ENCODE measurements around the gene FZD2.
"Not testable (repeated sequence)": the region's sequence is repeated elsewhere in the genome, so short reads cannot be mapped to it uniquely, and the experiment has no call there.

FZD2 gene

DNA sequence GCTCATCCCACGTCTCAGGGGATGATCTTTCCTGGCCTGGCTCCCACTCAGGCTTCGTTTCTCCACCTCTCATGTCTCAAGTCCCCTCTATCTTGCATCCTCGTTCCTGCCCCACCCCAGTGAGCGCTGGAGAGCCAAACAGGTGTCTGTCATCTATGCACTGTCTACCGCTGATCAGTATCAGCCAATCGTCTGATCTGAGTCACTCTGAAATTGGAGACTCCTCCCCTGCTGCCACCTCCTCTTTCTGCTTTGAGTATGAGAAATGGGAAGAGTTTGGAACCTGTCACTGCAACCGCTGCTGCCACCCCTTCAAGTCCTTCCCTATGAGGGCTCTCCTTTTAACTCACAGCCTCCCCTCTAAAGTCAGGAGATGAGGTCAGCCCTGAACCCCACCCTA is 28.0 kb downstream of the FZD2 start:
- DNase-seq, result no peak

DNA sequence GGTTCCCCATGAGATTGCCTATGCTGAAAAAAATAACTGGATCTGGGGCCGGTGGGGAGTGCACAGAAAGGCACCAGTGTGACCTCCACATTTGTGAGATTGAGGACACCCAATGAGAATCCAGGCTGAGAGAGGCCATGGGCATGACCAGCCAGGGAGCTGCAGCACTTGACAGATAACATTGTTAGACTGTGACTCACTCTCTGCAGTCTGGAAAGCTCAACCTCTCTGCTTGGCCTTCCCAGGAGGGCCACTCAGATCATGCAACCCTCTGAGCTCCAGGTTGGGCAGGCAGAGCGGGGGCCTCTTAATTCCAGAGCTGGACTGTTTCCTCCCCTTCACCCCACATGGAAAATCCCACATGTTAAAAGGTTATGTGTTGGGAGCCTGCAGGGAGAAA is 30.1 kb downstream of the FZD2 start:
- no peak for DNase-seq

DNA sequence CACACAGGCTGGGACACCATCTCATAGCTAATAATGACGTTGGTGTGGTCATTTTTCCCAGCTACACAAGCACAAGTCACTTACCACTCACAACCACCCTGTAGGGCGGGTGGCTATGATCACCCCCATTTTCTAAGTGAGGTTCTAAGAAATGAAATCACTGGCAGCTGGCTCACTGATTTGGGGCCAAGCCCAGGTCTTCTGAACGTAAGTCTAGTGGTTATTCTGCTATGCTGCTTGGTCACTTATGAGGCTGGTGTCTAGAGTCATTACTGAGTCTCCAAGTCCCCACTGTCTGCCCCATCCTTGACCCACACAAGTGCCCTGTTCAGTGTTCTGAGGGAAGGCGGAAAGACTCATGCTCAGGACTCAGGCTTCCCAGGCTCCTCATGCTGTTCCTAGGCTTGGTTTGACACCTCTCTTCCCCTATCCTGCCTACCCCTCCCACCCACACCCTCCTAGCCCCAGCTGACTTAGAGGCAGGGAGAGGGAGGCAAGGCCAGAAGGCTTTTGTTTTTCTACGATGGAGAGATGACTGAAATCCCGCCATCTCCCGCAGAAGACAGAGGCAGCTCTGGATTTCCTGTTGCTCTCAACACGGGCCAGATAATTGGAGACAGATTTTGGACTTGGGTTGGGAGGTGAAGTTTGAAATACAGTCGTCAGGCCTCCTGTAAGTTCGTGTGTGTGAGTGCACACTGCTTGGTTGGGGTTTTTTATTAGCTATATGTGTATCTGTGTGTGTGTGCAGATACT is 32.2 kb downstream of the FZD2 start:
- DNase-seq, result no peak

DNA sequence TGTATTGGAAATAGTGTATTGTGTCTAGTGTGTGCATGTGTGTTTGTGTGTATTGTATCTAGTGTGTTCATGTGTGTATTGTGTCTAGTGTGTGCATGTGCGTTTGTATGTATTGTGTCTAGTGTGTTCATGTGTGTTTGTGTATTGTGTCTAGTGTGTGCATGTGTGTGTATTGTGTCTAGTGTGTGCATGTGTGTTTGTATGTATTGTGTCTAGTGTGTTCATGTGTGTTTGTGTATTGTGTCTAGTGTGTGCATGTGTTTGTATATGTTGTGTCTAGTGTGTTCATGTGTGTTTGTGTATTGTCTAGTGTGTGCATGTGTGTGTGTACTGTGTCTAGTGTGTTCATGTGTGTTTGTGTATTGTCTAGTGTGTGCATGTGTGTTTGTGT is 32.8 kb downstream of the FZD2 start:
- not testable (repeated sequence) for DNase-seq

DNA sequence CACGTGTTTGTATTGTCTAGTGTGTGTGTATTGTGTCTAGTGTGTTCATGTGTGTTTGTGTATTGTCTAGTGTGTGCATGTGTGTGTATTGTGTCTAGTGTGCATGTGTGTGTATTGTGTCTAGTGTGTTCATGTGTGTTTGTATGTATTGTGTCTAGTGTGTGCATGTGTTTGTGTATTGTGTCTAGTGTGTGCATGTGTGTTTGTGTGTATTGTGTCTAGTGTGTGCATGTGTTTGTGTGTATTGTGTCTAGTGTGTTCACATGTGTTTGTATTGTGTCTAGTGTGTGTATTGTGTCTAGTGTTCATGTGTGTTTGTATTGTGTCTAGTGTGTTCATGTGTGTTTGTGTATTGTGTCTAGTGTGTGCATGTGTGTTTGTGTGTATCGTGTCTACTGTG is 33.5 kb downstream of the FZD2 start:
- DNase-seq, result not testable (repeated sequence)

DNA sequence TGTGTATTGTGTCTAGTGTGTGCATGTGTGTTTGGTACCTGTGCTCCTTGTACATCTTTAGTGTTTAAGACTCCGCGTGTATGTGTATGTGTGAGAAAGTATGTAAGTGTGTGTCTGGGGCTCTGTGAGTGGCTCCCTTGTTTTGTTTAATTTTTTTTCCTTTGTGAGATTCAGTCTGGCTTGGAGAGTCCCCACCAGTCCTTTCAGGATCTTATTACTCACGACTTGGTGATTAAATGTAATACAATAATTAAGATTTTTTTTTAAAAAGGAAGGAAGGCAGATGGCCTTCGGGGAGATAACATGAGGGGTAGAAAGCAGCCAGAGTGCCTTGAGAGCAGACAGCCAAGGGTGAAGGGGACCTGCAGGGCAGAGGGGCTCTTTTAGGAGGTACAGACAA is 33.9 kb downstream of the FZD2 start:
- no peak for DNase-seq

DNA sequence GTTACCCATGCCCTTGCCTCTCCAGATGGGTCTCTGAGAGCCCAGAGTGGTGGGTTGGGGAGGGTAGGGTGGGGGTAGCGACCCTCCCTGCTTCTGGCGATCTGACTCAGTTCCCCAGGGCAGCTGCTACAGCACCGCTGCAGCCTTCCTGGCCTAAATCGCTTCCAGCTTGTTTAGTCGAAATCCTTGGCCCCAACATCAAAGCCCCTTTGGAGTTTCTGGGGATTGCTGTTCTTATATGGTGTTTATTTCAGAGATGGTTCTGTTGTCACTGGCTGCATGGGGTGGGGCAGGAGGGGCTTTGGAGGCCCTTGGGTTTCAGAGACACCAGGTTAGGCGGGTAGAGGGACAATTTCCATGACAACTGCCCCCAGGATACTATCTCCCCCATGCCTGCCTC is 35.9 kb downstream of the FZD2 start:
- no peak for DNase-seq

DNA sequence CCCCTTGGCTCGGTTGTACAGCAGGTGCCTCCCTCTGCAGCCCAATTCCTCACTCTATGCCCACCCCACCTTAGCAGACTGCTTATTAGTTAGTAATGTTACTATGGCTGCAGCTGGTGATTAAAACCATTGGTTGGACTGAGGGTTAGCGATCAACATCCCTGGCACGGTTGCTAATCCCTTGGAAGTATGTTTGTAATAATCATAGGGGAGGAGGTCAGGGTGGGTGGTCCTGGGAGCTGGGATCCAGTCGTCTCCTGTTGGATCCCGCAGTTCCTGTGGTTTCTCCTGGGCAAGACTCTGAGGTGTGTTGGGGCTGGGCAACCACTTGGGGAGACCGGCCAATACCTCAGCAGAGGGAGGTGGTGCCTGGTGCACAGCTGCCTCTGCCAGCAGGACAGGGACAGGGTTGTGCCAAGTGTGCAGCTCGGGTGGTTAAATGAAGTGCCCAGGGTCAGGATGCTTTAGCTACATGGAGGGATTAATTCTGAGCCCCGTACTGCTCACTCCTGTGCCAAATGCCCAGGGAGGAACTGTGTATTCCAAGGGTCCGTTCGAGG is 38.0 kb downstream of the FZD2 start:
- DNase-seq, result no peak

DNA sequence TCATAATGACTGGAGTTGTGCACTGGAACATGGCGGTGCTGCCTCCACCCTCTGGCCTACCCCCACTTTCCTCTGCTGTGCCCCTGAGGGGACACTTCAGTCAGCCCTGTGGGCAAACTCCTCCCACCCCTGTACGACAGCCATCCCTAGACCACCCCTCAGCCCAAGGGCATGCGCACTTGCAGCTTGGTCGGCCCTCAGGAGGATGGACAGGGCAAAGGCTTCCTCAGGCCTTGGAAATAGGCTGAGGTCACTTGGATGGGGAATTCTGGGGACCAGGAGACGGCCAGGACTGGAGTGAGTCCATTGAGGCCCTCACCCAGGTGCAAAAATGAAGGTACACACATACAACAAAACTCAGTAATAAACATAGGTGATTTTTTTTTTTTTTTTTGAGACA is 41.0 kb downstream of the FZD2 start:
- no peak for DNase-seq

DNA sequence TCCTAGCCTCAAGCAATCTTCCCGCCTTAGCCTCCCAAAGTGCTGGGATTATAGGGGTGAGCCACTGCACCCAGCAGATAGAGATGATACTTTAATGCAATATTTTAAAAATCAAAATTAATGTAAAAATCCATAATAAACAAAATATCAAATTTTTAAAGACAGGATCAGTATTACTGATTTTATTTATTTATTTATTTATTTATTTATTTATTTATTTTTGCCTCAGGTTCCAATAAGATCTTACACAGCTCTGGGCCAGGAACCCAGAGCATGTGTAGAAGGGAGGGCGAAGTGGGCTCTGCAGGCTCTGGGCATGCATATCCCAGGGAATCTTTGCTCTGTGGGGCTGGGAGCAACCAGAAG is 41.6 kb downstream of the FZD2 start:
- no peak for DNase-seq

DNA sequence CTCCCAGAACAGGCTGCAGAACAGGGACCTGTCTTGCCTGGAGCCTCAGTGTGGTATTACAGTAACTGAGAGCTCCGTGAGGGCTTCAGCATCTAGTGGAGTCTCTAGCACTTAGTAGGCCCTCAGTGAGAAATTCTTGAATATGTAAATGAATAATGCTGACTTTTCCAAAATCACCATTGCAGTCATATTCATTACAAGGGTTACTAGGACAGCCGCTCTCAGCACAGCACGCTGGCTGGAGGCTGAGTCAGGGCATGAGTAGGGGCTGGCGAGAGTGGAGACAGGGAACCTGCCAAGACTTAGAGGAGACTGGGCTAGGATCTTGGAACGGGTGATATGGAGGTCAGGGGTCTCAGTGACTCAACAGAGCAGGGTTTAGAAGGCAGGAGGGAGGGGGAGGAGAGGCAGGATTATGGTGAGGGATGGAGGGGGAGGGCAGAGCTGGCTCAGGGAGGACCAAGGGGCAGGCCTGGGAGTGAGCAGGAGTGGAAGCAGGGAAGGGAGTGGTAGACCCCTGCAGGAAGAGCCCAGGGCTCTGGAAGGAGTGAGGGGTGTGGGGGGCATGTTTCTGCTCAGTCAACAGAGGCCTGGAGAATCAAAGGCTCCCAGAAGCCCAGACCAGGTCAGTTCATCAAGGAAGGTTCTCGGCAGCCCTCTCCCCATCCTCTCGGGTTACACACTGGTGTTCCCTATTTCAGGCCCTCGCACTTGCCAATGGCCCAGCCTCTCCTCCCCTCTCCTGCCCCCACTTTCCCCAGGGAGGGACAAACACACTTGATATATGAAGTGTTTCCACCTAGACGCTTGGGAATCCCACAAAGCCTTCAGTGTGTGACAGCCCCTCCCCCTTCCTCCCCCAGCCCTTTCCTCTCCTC is 42.3 kb downstream of the FZD2 start:
- no peak for DNase-seq

DNA sequence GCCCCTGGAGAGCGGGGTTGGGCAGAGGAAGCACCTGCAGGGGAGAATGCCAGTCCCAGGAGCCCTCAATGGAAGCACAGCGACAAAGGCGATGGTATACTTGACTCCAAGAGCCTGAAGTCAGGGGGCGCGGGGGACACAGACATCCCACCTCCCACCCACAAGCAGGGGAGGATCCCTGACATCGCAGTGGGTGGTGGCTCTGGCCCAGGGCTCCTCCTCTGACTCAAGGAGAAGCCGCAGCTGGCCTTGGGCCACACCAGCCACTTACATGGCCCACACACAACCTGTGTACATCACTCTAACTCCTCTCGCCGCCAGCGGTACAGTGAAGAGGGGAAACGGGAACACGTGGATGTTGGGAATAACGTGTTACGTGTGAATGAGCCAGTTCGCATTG is 44.3 kb downstream of the FZD2 start:
- no peak for DNase-seq

DNA sequence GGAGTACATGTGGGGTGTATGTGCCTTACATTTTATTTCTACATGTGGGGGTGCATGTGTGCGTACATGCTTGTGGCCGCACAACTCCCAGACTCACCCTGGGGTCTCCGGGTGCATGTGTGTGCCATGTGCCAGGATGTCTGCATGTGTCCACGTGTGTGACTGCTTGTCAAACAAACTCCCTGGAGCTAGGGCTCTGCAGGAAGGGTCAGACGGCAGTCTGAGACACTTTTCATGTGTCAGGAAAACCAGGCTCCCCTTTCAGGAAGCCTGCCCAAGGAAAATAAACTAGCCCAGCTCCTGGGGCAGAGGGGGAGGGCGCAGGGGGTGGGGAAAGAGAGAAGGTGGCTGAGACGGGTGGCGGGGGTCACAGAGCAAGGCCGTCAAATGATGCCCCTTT is 44.7 kb downstream of the FZD2 start:
- DNase-seq, result no peak

DNA sequence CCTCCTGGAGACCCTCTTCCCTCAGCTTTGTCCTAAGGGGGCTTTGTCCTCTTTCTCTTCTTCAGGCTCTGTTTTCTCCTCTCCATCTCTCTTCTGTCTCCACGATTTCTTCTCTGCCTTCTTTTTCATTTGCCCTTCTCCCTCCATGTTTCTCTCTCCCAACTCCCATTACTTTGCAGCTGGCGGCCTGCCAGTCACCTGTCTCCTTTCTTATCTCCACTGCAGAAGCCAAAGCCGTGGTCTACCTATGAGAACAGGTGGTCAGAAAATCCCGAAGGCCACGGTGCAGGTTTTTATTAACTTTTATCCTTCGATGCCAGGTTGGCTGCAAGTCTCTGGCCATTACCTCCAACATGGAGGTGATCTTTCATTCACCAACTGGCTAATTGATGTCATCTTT is 45.1 kb downstream of the FZD2 start:
- DNase-seq, result no peak

DNA sequence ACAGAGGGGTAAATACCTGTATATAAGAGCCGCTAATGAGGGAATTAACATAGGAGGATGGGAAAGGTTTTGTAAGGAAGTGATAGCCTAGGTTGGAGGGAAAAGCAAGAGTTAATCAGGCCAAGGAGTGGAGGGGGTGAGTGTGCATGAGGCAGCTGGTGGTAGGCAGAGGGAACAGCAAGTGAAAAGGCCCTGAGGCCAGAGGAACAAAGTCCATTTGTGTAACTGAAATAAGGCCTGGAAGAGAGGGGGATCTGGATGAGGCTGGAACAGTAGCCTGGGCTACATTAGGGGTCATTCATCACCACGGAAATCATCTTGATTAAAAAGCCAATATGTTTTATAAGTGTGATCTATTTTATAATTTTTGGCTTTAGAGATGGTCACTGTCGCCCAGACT is 45.7 kb downstream of the FZD2 start:
- DNase-seq, result no peak

DNA sequence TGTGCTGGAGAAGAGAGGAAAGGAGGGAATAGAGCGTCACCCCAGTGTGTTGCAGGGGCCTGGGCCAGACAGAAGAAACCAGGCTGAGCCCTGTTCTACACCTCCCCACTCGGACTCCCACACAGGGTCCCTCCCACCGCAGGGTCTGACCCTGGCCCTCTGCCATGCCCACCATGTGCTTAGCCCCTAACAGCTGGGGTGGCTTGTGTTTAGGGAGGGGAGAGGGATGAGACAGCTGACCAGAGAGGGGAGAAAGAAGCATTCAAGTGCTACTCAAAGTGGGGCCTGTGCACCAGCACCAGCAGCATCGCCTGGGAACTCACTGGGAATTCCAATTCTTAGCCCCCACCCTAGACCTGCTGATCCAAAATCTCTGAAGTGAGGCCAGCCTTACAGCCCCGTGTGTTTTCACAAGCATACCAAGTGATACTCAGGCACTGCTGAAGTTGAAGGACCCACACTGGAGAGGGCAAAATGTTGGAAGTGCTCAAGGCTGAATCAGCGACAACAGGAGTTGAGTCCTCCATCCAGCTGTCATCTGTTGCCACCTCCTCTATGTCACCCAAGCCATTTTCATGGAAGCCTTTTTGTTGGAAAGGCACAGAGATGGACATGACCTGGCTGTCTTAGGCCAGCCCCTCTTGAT is 47.0 kb downstream of the FZD2 start:
- DNase-seq, result no peak

DNA sequence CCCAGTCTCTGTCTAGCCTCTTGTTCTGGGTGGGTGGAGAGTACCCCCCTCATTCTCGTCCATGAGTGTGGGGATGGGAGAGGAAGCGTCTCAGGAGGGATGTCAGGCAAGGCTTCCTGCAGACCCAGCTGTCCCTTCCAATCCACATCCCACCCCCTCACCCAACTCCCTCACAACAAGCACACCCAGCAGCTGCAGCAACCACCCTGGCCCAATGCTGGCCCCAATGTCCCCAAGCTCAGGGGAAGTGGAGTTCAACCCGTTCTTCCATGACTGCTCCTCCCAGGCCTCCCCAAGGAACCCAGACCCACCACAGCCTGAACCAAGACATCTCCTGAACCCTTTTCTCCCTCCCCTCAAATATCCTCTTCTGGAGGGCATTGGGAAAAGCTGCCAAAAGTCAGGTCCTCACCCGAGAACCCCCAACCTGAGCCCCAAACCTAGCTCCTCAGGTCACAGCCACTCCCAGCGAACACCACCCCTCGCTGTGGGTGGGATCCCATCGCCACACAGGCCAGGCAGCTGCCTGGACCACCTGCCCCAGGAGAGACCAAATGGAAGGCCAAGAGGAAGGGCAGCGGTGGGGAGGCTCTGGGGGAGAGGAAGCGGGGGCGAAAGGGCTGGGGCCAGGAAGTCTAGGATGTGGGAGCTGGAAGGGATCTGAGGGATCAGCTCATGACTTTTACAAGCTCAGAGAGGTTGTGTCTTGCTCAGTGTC is 47.6 kb downstream of the FZD2 start:
- no peak for DNase-seq

DNA sequence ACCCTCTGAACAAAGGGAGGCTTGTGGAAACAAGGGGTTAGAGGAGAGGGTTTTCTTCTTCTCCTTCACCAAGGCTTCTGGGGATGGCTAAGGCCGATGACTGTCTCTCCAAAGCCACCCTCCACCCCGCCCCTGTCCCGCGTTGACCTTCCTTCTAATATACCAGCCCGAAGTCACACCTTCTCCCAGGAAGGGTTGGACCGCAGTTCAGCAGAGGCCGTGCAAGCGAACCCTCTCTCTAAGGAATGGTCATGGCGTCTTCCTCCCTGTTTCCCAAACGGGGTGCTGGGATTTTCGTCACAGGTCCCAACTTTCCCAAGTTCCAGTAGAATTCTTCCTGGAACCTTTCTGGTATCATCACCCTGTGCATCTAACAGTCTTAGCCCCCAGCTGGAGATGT is 49.4 kb downstream of the FZD2 start:
- no peak for DNase-seq

DNA sequence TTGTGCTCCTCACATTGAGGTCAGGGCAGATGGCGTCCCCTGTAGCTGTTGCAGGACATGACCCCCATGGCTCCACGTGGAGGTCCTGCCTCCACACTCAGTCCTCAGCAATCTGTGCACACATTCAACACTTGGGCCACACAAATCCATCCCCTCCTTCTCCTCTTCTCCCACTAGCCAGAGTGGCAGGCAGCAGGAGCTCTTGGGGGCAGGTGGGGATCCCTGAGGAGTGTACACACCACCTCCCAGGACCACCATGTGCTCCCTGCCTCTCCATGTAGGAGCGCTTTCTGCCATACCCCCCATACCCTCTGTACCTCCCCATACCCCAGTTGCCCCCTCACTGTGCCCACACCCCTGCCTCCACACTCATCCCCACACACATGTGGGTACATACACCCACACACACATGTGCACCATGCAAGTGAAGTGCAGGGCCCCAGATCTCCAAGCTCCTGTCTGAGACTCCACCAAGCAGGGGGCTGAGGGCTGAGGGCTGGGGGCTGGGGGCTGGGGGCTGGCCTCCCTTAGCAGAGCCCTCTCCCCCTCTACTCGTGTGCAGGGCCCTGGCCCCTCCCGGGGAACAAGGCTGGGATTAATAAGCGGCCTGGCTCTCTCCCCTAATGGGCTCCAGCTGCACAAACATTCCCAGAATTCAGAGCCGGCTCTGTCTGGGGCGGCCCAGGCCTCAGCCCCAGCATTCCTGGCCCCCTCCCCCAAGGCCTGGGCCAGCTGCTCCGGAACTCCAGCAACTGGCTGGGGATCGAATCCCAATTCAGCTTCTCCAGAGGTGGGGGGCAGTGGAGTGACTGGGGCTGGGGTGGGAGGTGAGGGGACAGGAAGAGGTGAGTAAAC is 50.8 kb downstream of the FZD2 start:
- DNase-seq, result no peak

DNA sequence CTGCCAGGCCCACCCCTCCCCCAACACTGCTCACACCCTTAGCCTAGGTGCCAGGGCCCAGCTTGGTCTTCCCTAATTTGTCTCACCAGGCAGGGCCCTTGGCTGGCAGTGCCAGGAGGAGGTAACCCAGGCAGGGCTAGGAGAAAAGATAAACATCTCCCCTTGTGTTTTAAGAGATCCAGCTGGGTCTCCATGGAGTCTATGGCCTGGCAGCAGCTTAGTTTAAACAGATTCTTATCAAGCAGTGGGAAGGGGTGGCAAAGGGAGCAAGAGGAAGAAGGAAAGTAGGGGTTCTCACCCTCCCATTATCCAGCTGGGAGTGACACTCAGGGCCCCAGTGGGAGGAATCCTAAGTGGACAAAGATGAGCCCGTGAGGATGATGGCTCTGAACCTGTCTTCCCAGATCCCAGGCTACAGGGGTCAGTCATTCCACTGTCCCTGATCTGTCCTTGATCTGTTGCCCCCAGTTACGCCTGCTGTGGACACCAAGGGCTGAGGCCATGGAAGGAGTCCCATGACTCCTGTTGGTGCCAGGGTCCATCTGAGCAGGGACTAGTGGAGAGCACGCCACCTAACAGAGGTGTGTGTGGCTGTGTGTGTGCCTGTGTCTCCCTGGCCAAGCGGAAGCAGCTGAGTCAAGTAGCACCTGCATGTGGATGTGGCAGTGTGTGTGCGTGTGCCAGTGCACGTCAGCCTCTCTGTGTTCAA is 51.6 kb downstream of the FZD2 start:
- no peak for DNase-seq

DNA sequence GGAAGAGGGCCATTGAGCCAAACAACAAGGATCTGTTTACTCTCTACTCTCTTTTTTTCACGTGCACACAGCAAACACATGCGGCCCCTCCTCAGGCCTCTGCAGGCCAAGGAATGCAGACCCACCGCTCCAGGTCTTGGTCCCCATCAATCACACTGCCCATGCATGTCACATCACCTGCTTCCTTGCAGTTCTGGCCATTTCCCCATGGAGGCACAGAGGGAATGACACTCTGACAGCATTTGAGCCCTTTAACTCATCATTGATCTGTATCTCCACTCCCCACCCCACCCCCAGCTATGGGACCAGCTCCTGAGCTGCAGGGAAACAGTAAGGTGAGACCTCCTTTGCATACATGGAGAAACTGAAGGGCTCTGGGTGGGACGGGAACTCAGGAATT is 53.0 kb downstream of the FZD2 start:
- no peak for DNase-seq

Data from activated effector memory CD4-positive, alpha-beta T cell treated with Interleukin-2 at 50 U/mL for 16 hours (primary cell).